Liver (tissue), 9 donors: ENCODE measurements around the gene SPARC. TPM values are rescaled to one million over a fixed set of nuclear protein-coding genes. Genes with fewer than 3 reads are reported as not detected.

ENCODE experiments used
- DNase-seq: peaks from one replicate; pipeline ENCODE4 v3.0.0-alpha.2; 2017; ENCODE audit warnings: low spot score
- H3K27ac ChIP-seq, 2 donors: one replicate each; pipeline ENCODE4 v1.7.0; 2013; ENCODE audit warnings: inconsistent platforms in 2 of 2, low read length in 2 of 2, control low read depth in 1 of 2, low read depth in 1 of 2, mild to moderate bottlenecking in 1 of 2
- H3K27me3 ChIP-seq, 4 donors: one replicate each; pipeline versions ENCODE4 v1.6.1 to v1.7.0; 2013; ENCODE audit warnings: low read length in 3 of 4, inconsistent platforms in 1 of 4, mild to moderate bottlenecking in 1 of 4, moderate library complexity in 1 of 4; ENCODE audit not compliant: control insufficient read depth in 4 of 4, insufficient read depth in 4 of 4
- H3K36me3 ChIP-seq, 4 donors: one replicate each; pipeline versions ENCODE4 v1.6.1 to v1.7.0; 2013; ENCODE audit warnings: low read length in 3 of 4, mild to moderate bottlenecking in 3 of 4, low read depth in 1 of 4, moderate library complexity in 1 of 4; ENCODE audit not compliant: control insufficient read depth in 4 of 4, insufficient read depth in 3 of 4
- H3K4me1 ChIP-seq, 4 donors: one replicate each; pipeline versions ENCODE4 v1.6.1 to v1.7.0; 2013; ENCODE audit warnings: low read length in 3 of 4, mild to moderate bottlenecking in 3 of 4, moderate library complexity in 1 of 4; ENCODE audit not compliant: control insufficient read depth in 4 of 4, insufficient read depth in 4 of 4
- H3K4me3 ChIP-seq, 3 donors: one replicate each; pipeline versions ENCODE4 v1.6.1 to v1.7.0; 2013; ENCODE audit warnings: low read length in 3 of 3, control low read depth in 1 of 3, low read depth in 1 of 3, mild to moderate bottlenecking in 1 of 3
- H3K9ac ChIP-seq, 2 donors: one replicate each; pipeline ENCODE4 v1.7.0; 2013; ENCODE audit warnings: low read length in 2 of 2, mild to moderate bottlenecking in 2 of 2, moderate library complexity in 2 of 2, control low read depth in 1 of 2, low read depth in 1 of 2
- H3K9me3 ChIP-seq, 4 donors: one replicate each; pipeline versions ENCODE4 v1.6.1 to v1.7.0; 2013; ENCODE audit warnings: low read length in 3 of 4; ENCODE audit not compliant: control insufficient read depth in 4 of 4
- CTCF ChIP-seq: fragments of 150-350 bp; IDR thresholded peaks from 2 replicates; pipeline ENCODE4 v1.5.1; 2017; ENCODE audit warnings: improper control_type of control experiment, low read depth, low read length; ENCODE audit not compliant: missing input control
- EGR1 ChIP-seq, 2 donors: IDR thresholded peaks; 2 replicates each; pipeline ENCODE4 v1.6.1; 2016 to 2018; ENCODE audit warnings: antibody characterized with exemption in 2 of 2, low read depth in 2 of 2
- FOXA1 ChIP-seq: IDR thresholded peaks from 2 replicates; pipeline ENCODE4 v1.6.1; 2016; ENCODE audit warnings: antibody characterized with exemption
- MAX ChIP-seq: IDR thresholded peaks from 2 replicates; pipeline ENCODE4 v1.6.1; 2016; ENCODE audit warnings: antibody characterized with exemption
- NR2F2 ChIP-seq: IDR thresholded peaks from 2 replicates; pipeline ENCODE4 v1.6.1; 2016; ENCODE audit warnings: antibody characterized with exemption
- RAD21 ChIP-seq, 2 donors: IDR thresholded peaks; 2 replicates each; pipeline ENCODE4 v1.6.1; 2016; ENCODE audit warnings: antibody characterized with exemption in 2 of 2, mild to moderate bottlenecking in 2 of 2
- REST ChIP-seq: IDR thresholded peaks from 2 replicates; pipeline ENCODE4 v1.6.1; 2016; ENCODE audit warnings: antibody characterized with exemption, mild to moderate bottlenecking
- RXRA ChIP-seq, 2 donors: IDR thresholded peaks; 2 replicates each; pipeline ENCODE4 v1.6.1; 2017 to 2018; ENCODE audit warnings: antibody characterized with exemption in 2 of 2, mild to moderate bottlenecking in 1 of 2
- SP1 ChIP-seq: IDR thresholded peaks from 2 replicates; pipeline ENCODE4 v1.6.1; 2018; ENCODE audit warnings: antibody characterized with exemption, mild to moderate bottlenecking
- TAF1 ChIP-seq: conservative IDR thresholded peaks from 2 replicates; pipeline ENCODE4 v1.6.1; 2016; ENCODE audit warnings: antibody characterized with exemption, mild to moderate bottlenecking
- YY1 ChIP-seq: IDR thresholded peaks from 2 replicates; pipeline ENCODE4 v1.6.1; 2016; ENCODE audit warnings: antibody characterized with exemption, mild to moderate bottlenecking
- WGBS: extraction: QIAGEN DNeasy Blood & Tissue Kit; methylation state at CpG from one replicate; pipeline ENCODE4 v1.1.7; 2013; 5-methylcytosine and 5-hydroxymethylcytosine counted together
- polyA plus RNA-seq, 2 donors: library from polyadenylated mRNA; stranded (reverse) in 1 of 2; unstranded in 1 of 2; fragments of 200-250 nt in 1 of 2; fragments of >200 nt in 1 of 2; fragmentation: Nextera tagmentation in 1 of 2; extraction: Ambion mirVana in 1 of 2; gene quantifications; one replicate each; pipeline versions ENCODE4 v1.2.1 to v1.2.3, GENCODE V29; 2013 to 2015
- total RNA-seq, 2 donors: library from RNA; depleted of rRNA; stranded (reverse); fragments of >200 nt; gene quantifications; one replicate each; pipeline ENCODE4 v1.2.3, GENCODE V29; 2014
- donor health status: healthy.
- donor health status: healthy.
- donor health status: healthy.
- donor health status: healthy.
- donor health status: healthy.

Gene SPARC
- total RNA-seq (100 to 1,000 TPM in 1 of 2 donors, 10 to 100 TPM in 1; 96.6 to 116 TPM), polyA plus RNA-seq (100 to 1,000 TPM; 104 to 269 TPM)

- H3K36me3 ChIP-seq: no peaks in the 10 kb centered on the region
- no peaks in the 10 kb centered on the region for H3K9me3 ChIP-seq
- WGBS: 12% methylated on average over 22 of the region's 22 CpGs
- no peaks in the 10 kb centered on the region for H3K27me3 ChIP-seq
- H3K9ac ChIP-seq: peak within 1 kb of the TSS; percentile 22 to 67
- peak; percentile 43 for DNase-seq
- peak within 1 kb of the TSS; percentile 46 to 62 (median 57) for H3K4me3 ChIP-seq
- no peaks in the 10 kb centered on the region for H3K4me1 ChIP-seq
- H3K27ac ChIP-seq: peak within 1 kb of the TSS; percentile 74 to 83
- TF ChIP-seq MAX (no peak), FOXA1 (no peak), NR2F2 (peak; percentile 69), RAD21 (IDR thresholded peaks at IDR 0.05) (peak in 1 of 2 donors; percentile 7), SP1 (peak; percentile 34), EGR1 (IDR thresholded peaks at IDR 0.05; ENCODE audit: low read depth in 2 of 2) (no peak), RXRA (IDR thresholded peaks at IDR 0.05) (peak in 1 of 2 donors; percentile 12), CTCF (no peak), YY1 (no peak), REST (peak; percentile 50), TAF1 (peak; percentile 81)
Observed at GRCh38 chr5:151686674-151687407, at the start of gene SPARC. Gene SPARC, minus strand, starts transcription at chr5:151686915. Its CDS starts 10,727 bp downstream, at chr5:151676188.

- Histone ChIP-seq H3K4me3 (no peak overlapping the region), H3K27ac (no peak overlapping the region), H3K27me3 (no peaks in the 10 kb centered on the region), H3K36me3 (peaks cover 0 to 4% (median 1%) of the 10 kb centered on the region in 4 donors), H3K4me1 (peaks cover 0 to 4% (median 0%) of the 10 kb centered on the region in 4 donors), H3K9ac (no peak overlapping the region), H3K9me3 (no peaks in the 10 kb centered on the region)
- TF ChIP-seq RXRA (IDR thresholded peaks at IDR 0.05): no peak
- TF ChIP-seq REST: no peak
- DNase-seq: no peak
- 100% methylated on average over 1 of the region's 1 CpG for WGBS
Observed at GRCh38 chr5:151735646-151736045, 48.9 kb upstream of the SPARC start.
